KOPT-K1 (cell line): ENCODE data around the gene NEK4.
"Not testable (repeated sequence)": the region's sequence is repeated elsewhere in the genome, so short reads cannot be mapped to it uniquely, and the experiment has no call there.

Experiments
- H3K27ac ChIP-seq: fragments of 200-600 bp; sonication (generic); 2 replicates; pipeline ENCODE4 v1.5.1; 2016; ENCODE audit warnings: antibody characterized with exemption, mild to moderate bottlenecking, low read depth, low read length; ENCODE audit not compliant: poor library complexity, severe bottlenecking
- H3K36me3 ChIP-seq: fragments of 200-600 bp; sonication (generic); 2 replicates; pipeline ENCODE4 v1.5.1; 2017; ENCODE audit warnings: antibody characterized with exemption, mild to moderate bottlenecking, low read length, moderate library complexity; ENCODE audit not compliant: insufficient read depth
- H3K9me3 ChIP-seq: fragments of 200-600 bp; sonication (generic); 2 replicates; pipeline ENCODE4 v1.5.1; 2017; ENCODE audit warnings: antibody characterized with exemption, low read length, mild to moderate bottlenecking; ENCODE audit not compliant: insufficient read depth, poor library complexity, severe bottlenecking

Gene NEK4

GRCh38 chr3:52776486-52776885 lies 5.7 kb upstream of the NEK4 start:
- not testable (repeated sequence) for H3K9me3 ChIP-seq, H3K27ac ChIP-seq, H3K36me3 ChIP-seq

GRCh38 chr3:52775877-52776276 lies 5.1 kb upstream of the NEK4 start:
- Histone ChIP-seq H3K27ac (no peak overlapping the region), H3K9me3 (no peaks in the 10 kb centered on the region), H3K36me3 (no peaks in the 10 kb centered on the region)

GRCh38 chr3:52774901-52775864 lies 4.4 kb upstream of the NEK4 start:
- no peak overlapping the region for H3K27ac ChIP-seq
- no peaks in the 10 kb centered on the region for H3K9me3 ChIP-seq

GRCh38 chr3:52774066-52774713 lies 3.5 kb upstream of the NEK4 start:
- H3K27ac ChIP-seq = no peak overlapping the region
- H3K36me3 ChIP-seq = no peaks in the 10 kb centered on the region
- H3K9me3 ChIP-seq = no peaks in the 10 kb centered on the region

More at GRCh38 chr3:52774901-52775864, 4.4 kb upstream of the NEK4 start:
- no peaks in the 10 kb centered on the region for H3K36me3 ChIP-seq

GRCh38 chr3:52773361-52774065 lies 2.8 kb upstream of the NEK4 start:
- Histone ChIP-seq H3K27ac (no peak overlapping the region), H3K36me3 (no peaks in the 10 kb centered on the region), H3K9me3 (no peaks in the 10 kb centered on the region)

GRCh38 chr3:52771702-52772101 lies 962 bp upstream of the NEK4 start:
- no peaks in the 10 kb centered on the region for H3K9me3 ChIP-seq
- peak overlapping the region; percentile 84 for H3K27ac ChIP-seq
- peaks cover 16% of the 10 kb centered on the region for H3K36me3 ChIP-seq

- Histone ChIP-seq H3K9me3 (no peaks in the 10 kb centered on the region), H3K36me3 (peaks cover 20% of the 10 kb centered on the region), H3K27ac (peak overlapping the region; percentile 84)
Observed at GRCh38 chr3:52771334-52771681, 568 bp upstream of the NEK4 start.

GRCh38 chr3:52769786-52770455 lies 819 bp downstream of the NEK4 start:
- Histone ChIP-seq H3K9me3 (no peaks in the 10 kb centered on the region), H3K27ac (peak overlapping the region; percentile 84), H3K36me3 (peaks cover 34% of the 10 kb centered on the region)

- H3K9me3 ChIP-seq = no peaks in the 10 kb centered on the region
- no peak overlapping the region for H3K27ac ChIP-seq
- H3K36me3 ChIP-seq = peaks cover 95% of the 10 kb centered on the region
Observed at GRCh38 chr3:52763466-52763865, 7.3 kb downstream of the NEK4 start.

GRCh38 chr3:52756141-52756540 lies 14.6 kb downstream of the NEK4 start:
- no peaks in the 10 kb centered on the region for H3K9me3 ChIP-seq
- peaks cover 76% of the 10 kb centered on the region for H3K36me3 ChIP-seq
- H3K27ac ChIP-seq = no peak overlapping the region

- no peak overlapping the region for H3K27ac ChIP-seq
- H3K9me3 ChIP-seq = no peaks in the 10 kb centered on the region
- peaks cover 78% of the 10 kb centered on the region for H3K36me3 ChIP-seq
Observed at GRCh38 chr3:52754373-52754772, 16.4 kb downstream of the NEK4 start.

GRCh38 chr3:52752045-52752660 lies 18.6 kb downstream of the NEK4 start:
- H3K9me3 ChIP-seq = no peaks in the 10 kb centered on the region
- H3K27ac ChIP-seq = no peak overlapping the region
- H3K36me3 ChIP-seq = peaks cover 80% of the 10 kb centered on the region

- H3K9me3 ChIP-seq = no peaks in the 10 kb centered on the region
- peaks cover 90% of the 10 kb centered on the region for H3K36me3 ChIP-seq
- H3K27ac ChIP-seq = no peak overlapping the region
Observed at GRCh38 chr3:52743721-52744120, 27.0 kb downstream of the NEK4 start.

GRCh38 chr3:52743152-52743551 lies 27.6 kb downstream of the NEK4 start:
- Histone ChIP-seq H3K9me3 (no peaks in the 10 kb centered on the region), H3K27ac (no peak overlapping the region), H3K36me3 (peaks cover 90% of the 10 kb centered on the region)
